OCI-LY7 (cell line): Measurements from ENCODE around the gene FRRS1L.

Source experiments
- CTCF ChIP-seq: fragments of 200-600 bp; sonication (generic); conservative IDR thresholded peaks from 2 replicates; pipeline ENCODE4 v1.5.1; 2014; ENCODE audit warnings: mild to moderate bottlenecking, antibody characterized with exemption, low read length, moderate library complexity, mixed read lengths
- EZH2phosphoT487 ChIP-seq: fragments of 200-600 bp; sonication (generic); IDR thresholded peaks from 2 replicates; pipeline ENCODE4 v1.6.1; 2018; ENCODE audit warnings: low read depth, borderline replicate concordance, mild to moderate bottlenecking, mixed run types, antibody characterized with exemption, low read length, moderate library complexity, mixed read lengths

DNA sequence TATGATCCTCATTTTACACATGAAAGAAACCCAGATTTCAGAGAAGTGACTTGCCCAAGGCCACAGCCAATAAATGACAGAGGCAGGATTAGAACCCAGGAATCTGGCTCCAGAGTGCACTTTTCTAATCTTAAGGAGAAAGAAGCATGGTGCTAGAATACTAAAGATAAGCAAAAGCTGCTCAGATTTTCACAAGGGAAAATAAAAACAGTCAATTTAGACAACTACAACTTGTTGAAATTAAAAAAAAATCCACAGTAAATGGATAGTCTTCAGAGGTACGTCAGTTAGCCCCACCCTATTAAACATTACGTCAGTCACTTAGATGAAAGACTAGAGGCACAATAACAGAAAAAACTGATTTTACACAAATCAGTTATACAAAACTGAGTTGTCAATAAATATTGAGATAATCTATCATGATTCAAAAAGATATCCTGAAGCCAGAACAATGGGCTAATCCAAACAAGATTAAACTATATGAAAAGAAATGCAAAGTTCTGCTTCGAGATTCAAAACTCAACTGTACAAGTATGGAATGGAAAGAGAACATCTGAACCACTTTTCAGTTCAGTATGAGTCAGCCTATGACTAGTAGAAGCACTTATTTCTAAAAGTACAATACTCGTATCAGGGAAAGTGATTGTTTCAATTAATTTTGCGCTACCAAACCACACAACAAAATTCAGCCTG is 56.6 kb downstream of the FRRS1L start:
- TF ChIP-seq CTCF: no peak
- TF ChIP-seq EZH2phosphoT487: no peak
